COR-L47 (cell line): ENCODE results near the gene TBC1D24.
A peak's percentile ranks its signal among the peaks of the same experiment; 100 is the strongest.

ENCODE experiments used
- DNase-seq: peaks from one replicate; lab custom pipeline; 2025; lab: John Stamatoyannopoulos, UW

TBC1D24 gene

DNA sequence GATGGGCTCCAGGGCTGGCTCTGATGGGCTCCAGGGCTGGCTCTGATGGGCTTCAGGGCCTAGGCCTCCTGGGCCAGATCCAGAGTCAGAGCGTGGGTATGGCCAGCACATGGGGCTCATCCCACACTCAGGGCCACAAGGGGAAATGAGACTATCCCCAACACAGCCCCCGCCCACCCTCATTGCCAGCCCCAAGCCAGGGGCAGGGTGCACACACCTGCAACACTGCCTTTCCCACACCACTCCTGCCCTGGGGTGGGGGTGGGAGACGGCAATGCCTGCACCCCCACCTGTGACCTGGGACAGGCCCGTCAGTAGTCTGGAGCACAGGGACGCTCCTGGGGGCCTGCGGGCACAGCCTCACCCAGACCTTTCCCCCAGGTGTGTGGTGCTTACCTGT, 24.5 kb downstream of the TBC1D24 start:
- DNase-seq, result no peak

DNA sequence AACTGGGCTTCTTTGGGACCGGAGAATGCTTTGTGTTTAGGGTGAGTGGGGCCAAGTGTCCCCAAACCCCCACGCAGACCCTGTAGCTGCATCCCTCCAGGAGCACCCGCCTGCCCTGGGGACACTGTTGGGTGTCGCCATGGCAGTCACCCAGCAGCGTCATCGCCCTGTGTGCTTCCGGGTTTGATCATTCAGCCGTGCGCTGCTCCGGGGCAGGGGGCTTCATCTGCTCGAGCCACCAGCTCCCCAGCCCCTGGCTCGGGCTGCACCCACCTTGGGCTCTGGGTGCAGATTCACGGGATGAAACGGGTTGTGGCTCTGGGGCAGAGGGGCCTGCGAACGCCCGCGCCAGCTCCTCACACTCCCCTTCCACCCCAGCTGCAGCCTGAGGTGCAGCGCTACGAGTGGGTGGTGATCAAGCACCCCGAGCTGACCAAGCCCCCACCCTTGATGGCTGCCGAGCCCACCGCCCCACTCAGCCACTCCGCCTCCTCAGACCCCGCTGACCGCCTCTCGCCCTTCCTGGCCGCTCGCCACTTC, 25.0 kb downstream of the TBC1D24 start:
- no peak for DNase-seq

DNA sequence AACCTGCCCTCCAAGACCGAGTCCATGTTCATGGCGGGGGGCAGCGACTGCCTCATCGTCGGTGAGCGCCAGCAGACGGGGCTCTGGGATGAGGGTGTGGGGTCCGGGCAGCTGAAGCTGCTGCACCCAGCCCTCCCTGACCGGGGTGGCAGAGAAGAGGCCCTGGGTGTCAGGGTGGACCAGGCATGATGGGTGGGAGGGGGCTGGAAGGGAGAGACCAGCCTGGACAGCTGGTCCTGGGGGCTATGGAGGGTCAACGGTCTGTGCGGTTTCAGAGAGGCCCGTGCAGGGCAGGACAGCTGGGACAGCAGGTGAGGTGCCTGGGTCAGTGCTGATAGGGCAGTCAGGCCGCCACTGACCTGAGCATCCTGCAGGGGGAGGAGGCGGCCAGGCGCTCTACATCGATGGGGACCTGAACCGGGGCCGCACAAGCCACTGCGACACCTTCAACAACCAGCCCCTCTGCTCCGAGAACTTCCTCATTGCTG, 25.5 kb downstream of the TBC1D24 start:
- DNase-seq, result no peak

DNA sequence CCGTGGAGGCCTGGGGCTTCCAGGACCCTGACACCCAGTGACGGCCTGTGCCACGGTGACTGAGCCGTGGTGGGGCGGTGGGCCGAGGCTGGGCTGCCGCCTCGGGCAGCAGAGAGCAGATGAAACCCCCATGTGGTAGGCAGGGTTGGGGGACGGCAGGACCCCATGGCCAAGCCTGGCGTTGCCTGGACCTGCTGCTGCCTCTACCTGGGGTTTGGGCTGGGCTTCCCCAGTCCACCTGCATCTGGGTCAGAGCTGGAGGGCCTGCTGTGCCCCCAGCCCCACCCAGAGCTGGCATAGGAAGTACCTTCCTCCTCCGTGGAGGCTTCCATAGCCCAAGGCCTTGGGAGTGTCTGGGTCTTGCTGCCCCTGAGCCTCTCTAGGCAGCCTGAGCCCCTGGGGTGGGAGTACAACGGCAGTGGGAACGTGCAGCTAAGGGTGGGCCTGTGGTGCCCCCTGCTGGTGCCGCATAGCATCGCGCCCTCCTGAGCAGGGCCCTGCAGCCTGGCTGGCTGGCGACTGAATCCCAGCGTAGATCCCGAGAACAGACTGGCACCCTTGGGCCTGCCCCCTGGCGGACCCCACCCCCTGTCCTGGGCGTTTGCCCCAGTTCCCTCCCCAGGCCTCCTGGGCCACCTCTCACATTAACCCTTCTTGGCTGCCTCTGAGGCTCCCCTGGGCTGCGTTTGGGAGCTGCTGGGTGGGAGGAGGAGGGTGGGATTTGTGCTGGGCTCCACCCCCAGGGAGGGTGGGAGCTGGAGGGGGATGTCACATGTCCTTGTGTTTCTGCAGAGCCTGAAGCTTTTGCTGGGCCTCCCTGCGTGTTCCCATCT, 26.2 kb downstream of the TBC1D24 start:
- DNase-seq, result peak; percentile 69

DNA sequence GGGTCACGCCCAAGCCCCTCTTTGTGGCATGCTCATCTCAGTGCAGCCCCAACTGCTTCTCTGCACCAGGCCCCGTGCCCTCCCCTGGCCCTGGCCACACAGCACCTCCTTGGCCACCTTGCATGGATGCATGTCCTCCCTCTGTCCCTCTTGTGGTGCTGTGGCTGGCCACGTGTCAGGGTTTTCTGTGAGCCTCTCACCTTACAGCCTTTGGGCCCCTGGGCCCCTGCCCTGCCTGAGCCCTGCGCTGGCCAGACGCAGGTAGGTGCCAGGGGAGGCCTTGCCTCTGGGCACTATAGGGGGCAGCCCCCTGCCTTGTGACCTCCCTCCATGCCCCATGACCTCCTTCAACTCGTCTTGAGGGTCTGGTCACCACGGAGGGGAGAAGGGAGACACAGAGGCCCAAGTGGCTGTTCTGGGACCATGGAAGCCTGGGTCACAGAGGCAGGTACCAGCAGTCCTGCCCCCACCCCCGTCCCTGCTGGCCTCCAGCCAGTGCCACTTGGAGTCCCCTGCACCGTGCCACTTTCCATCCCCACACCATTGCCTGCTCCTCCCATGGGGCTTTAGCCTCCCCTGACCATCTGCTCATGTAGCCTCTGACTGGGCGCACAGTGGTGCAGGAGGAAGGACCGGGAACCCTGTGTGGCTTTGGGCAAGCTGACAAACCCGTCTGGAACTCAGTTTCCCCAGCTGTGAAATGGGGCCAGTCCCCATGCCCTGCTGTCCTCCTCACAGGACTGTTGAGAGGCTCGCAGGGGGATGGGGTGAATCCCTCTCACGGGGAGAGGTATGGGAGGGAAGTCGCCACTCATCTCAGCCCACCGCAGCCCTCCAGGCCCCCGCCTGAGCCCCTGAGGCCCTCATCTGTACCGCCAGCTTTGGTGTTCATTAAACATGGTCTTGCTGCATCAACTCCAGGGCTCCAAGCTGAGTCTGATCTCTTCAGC, 27.3 kb downstream of the TBC1D24 start:
- DNase-seq, result no peak

DNA sequence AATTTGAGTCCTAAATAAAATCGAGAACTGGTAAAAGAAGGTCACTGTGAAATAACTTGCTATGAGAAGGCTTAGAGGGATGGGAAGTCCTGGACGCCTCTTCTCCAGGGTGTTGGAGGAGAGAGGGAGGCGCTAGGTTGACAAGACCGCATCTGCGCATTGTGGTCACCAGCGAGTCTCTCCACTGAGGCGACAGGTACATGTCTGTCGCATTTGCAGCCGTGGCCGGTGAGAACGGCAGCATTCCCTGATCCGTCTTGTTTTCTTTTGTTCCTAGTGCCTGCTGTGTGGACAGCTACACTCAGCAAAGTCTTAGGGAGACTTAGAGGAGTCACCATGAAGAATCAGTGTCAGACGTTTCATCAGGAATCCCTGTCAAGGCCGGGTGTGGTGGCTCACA, 30.8 kb downstream of the TBC1D24 start:
- no peak for DNase-seq

DNA sequence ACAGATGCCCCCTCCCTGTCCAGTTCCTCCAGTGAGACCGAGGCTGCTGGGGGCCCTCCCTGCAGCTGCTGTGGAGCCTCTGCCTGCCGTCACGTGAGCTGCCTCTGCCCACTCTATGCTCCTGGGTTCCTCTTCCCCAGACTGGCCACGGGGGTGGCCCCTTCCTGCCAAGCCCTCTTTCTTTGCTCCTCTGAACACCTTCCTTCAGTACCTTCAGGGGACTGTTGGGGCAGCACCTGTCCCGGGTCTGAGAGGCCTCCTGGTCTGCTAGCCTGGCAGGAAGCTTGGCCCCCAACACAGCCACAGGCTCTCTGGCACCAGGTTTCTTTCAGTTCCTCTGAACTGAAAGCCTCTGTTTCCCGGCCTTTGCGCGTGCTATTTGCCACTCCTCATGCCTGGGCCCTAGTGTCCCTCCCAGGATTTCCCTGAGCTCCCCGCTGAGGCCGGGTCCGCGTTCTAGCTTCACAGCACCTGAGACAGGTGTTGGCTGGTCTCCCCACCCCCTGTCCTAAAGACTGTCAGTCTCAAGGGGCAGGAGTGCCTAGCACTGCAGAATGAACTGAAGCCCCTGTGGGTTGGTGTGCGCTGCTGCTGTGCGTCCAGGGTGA, 32.2 kb downstream of the TBC1D24 start:
- no peak for DNase-seq

DNA sequence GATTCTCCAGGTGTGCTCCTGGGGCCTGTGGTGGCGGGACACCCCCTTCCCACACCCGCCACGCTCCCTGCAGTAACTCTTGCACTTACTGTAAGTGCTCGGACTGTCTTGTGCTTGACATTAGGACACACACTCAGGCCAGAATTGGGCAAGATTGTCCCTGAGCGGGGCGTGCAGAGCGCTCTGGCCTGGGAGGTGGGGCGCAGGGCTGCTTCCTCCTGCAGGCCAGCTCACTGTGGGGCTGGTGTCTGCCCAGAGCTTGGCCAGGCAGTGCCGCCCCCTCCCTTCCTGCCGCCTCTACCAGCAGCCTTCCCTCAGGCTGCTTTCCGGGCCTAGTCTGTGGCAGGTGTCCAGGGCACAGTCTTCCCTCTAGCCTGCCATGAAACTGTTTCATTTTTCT, 32.7 kb downstream of the TBC1D24 start:
- no peak for DNase-seq

DNA sequence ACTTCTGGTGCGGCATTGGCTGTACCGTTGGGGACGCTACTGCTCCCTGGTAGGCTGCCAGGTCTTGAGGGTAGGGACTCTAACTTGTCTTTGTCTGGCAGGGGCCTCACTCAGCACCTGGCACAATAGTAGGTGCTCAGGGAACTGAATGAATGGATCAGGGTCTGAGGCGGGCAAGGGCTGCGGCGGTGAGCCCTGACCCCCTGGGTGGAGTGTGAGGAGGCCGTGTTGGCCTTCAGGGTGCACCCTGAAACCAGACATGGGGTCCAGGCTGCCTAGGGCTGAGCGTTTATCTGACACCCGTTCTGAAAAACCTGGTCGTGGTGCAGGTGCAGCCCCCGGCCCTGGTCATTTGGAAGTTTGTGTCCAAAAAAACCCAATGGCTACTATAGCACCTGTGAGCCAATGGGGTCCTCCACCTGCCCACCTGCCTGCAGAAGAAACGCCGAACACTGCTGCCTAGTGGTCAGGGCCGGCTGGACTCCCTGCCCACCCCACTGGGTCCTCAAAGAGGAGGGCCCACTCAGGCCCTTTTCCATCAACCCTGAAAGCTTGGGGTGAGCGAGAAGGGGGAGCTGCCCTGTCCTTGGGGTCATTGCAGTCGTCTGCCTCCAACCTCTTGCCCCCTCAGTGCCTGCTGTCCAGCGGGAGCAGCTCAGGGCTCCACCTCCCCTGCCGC, 33.9 kb downstream of the TBC1D24 start:
- no peak for DNase-seq

DNA sequence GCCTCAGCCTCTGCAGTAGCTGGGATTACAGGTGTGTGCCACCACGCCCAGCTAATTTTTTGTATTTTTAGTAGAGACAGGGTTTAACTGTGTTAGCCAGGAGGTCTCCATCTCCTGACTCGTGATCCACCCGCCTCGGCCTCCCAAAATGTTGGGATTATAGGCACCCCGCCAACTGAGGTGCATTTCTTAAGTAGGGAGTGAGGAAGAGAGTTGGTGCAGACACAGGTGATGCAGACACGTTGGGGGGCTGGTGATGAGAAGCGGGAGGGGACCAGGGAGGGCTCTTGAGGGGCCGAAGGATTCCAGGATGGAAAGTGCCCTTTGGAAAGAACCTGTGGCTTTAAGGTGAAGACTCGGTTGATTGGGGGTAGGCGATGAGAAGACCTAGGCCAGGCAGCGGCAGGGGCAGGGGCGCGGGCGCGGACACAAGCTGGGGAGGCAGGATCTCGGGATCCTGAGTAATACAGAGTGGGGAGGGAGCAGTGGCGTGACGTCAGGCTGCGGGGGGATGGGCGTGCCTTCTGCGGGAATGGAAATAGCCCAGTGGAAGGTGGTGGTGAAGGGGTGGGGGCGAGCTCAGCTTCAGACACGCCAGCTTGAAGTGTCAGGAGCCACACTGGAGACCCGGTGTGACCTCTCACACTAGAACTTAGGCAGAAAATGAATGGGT, 36.3 kb downstream of the TBC1D24 start:
- DNase-seq, result no peak

DNA sequence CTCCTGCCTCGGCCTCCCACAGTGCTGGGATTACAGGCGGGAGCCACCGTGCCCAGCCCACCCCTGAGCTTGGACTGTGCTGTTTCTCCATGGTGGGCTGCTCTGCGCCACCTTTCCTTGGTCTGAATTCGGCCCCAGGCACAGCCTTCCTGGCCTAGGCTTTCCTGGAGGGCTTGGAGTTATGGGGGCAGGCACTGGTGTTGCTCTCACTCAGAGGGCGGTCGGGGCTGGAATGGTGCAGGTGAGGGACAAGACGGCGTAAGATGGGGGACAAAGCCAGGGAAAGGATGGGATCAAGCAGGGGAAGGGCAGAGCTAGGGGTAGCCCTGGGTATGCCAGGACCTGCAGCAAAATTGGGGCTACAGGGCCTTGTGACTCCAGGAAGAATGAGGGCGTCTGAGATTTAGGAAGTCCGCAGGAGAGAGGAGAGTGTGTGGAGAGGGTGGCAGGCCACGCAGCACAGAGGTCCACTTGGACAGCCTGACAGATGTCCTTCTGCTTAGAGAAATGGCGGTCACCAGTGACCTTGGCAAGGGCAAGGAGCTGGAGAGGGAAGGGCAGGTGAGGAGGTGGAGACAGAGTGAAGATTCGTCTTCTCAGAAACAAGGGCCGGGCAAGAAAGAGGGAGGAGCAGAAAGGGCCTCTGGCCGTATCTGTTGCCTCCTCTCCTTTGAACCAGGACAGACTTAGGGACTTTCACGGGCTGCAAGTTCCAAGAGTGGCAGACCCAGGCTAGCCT, 37.2 kb downstream of the TBC1D24 start:
- no peak for DNase-seq

DNA sequence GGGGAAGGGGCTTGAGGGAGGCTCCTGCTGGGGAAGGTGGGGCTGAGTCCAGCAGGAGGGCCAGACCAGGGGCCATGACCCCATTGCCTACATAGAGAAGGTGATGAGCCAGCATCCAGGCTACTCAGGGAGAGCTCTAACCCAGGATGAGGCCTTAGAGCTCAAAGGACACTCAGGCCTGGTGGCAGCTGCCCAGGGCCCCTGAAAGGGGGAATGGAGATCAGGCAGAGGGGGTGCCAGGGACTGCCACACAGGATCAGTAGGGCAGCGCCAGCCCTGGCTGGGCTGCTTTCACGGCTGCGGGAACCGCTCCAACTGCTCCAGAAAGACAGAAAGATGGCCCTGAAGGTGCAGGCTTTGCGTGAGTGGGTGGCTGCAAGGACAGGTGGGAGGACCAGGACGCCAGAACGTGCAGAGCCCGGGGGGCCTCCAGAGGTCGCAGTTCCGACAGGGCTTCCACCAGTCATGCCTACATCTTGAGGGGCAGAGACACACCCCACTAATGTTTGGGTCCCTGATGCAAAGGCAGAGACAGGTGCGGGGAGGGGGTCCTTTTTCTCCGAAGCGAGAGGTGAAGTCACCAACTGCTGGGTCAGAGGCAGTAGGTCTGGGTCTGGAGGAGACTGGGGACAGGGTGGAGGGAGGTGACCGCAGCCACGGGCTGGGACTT, 37.9 kb downstream of the TBC1D24 start:
- no peak for DNase-seq

DNA sequence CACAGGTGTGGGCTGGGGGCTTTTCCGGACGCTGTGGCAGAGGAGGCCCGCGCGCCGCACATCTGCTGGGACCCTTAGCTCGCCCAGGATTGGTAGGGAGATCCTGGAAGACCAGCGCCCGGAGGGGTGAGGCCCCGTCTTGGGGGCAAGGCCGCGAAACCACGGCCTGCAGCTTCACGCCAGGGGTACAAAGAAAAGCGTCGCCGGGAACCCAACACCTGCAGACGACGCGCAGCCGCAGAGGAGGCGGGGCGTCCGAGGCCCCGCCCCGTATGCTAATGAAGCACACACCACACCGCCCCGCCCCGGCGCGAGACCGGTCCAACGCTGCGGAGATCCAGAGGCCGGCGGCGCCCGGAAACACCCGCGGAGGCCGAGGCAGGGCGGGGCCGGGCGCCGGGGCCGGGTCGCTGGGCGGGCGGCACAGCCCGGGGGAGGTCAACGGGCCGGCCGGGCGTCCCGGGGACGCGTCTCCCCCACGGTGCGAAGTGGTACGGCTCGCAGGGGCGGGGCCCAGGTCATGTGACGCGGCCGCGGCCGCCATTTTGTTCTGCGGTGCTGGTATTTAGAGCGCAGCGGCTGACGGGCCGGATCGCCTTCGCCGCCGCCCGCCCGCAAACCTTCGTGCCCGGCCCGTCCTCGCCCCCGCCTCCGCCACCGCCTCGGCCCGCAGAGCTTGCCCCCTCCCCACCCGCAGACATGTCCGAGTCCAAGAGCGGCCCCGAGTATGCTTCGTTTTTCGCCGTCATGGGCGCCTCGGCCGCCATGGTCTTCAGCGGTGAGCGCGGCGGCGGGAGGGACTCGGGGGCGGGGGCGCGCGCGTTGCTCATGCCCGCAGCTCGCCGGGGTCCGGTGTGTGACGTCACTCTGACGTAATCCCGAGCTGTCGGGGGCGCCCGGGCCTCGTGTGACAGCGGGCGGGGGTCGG, 38.7 kb downstream of the TBC1D24 start, which contains the start of gene ATP6V0C:
ATP6V0C (plus strand) TSS at position 548 of the 928 bp plus-strand sequence; CDS start at position 700, 152 bp downstream.
- peak; percentile 94 for DNase-seq

DNA sequence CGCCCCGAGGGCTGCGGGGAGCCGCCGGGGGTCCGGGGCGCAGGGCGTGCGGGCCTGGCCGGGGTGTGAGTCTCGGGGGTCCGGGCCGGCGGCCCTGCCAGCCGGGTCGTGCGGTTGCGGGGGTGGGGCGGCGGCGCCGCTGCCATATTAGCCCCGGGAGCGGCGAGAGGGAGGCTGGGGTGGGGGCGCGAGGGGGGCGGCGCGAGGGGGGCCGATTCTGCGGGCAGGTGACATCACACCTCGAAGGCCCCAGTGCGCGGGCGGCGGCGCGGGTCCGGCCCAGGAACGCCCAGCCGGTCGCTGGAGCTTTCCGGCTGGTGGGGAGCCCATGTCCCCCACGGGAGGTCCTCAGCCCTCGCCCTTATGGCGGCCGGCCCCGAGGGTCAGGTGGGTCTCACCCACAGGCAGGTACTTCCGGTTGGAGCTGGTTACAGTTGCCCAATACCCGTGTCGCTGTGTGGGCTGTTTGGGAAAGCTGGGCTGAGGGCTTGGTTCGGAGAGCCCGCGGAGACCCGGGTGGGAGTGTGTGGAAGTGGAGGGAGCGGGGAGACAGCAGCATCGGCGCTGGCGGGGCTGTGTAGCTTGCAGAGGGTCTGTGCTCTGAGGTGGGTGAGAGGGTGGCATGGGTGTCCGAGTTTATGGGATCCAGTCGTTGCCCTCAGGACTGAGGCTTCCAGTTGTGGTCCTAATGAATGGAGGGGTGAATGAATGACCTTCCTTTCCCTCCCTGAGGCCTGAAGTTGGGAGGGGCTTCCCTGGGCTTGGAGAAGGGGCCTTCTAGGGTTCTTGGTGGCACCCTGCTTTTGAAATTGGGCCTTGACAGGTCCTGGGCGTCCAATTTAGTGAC, 39.6 kb downstream of the TBC1D24 start:
- DNase-seq, result no peak

DNA sequence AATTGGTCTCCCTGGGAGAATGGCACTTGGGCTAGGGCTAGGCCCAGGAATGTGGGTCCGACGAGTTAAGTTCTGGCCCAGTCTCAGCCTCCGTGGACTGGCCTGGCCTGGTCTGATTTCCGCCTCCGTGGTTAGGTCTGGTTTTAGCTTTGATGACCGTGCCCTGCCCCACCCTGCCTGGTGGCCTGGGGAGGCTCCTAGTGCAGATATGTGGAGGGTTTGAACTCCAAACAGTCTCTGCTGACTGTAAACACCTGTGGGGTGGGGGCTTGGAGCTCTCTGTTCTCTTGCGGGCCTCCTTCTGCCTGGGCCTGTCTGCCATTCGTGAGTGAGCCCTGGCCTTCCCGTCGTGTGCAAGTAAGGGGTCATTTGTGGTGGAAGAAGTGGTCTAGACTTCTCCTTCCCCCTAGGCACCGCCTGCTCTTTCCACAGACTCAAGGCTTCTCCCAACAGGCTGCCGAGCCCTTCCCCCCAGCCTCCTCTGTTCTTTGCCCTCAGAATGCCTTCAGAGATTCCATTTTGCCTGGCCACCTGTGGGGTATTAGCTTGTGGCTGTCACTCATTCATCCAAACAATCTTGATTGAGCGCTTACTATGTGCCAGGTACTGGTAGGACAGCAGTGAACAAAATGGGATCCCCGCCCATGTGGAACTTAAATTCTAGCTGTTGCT, 40.4 kb downstream of the TBC1D24 start:
- no peak for DNase-seq

DNA sequence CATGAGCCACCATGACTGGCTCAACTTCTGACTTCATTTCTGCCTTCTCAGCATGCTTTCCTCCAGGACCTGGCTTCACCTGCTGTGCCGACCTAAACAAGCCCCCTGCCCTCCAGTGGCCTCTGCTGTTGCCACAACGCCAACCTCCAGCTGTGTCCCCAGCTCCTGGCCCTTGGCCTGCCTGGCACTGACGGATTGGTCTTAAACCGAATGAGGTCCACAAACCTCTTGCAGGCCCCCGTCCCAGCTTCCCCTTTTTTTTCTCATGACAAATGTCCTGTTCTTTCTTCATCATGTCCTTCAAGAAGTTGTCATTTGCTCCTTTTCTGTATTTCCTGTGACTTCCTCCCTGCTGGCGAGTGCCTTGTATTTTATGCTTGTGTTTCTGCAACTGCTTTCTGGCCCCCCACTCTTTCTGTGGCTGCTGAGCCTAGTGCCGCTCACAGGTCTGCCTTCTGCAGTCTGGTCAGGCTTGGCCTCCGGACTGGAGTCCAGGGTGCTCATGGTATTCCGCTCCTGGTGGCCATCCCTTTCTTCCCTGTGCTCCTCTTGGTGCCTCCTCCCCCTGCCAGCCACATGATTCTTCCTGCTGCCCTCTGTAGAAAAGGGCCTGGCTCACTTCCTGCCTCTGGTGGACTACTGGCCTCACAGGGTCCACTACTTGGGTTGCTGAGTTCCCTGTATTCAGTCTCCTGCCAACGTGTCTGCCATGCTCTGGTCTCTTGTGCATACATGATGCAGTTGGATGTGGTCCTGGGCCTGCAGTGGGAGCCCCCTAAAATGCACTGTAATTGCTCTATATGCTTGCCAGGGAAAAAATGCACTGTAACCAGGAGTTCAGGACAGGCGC, 41.7 kb downstream of the TBC1D24 start:
- DNase-seq, result no peak
